Stimulated activated CD4-positive, alpha-beta T cell treated with anti-CD3 and anti-CD28 coated beads, Interleukin-4, amount 100 ng/mL, for 48 hours (primary cell): ENCODE measurements around the gene ODAD3.

Experiments used
- DNase-seq, 2 donors: peaks; one replicate each; pipeline ENCODE4 v3.0.0-alpha.2; 2020; ENCODE audit warnings: low read depth in 2 of 2

The ODAD3 gene

GRCh38 chr19:11375143-11375948, 59.6 kb downstream of the ODAD3 start:
- peak; percentile 62 to 63 for DNase-seq

- peak; percentile 92 to 96 for DNase-seq
Measured at GRCh38 chr19:11374433-11375142, 60.3 kb downstream of the ODAD3 start, which contains the start of gene SWSAP1. Gene SWSAP1 (plus strand): TSS chr19:11374666. CDS start chr19:11374681, 15 bp downstream.

- no peak for DNase-seq
Measured at GRCh38 chr19:11373885-11374432, 61.0 kb downstream of the ODAD3 start.

- no peak for DNase-seq
Measured at GRCh38 chr19:11373166-11373884, 61.6 kb downstream of the ODAD3 start.

DNA sequence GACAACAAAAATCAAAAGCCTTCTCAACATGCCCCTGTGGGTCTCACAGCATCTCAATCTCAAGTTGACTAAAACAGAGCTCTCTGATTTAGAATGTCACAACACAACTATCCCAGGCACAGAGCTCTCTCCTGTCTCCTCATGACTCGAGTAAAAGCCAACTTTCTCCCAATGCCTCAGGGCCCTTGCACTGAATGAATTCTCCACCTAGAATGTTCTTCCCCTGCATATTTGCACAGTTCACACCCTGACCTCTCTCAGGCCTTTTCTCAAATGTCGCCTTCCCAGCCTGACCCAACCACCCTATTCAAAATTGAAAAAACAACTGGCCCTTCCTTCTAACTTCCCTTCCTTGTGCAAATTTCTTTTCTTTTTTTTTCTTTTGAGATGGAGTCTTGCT, 64.2 kb downstream of the ODAD3 start:
- DNase-seq, result no peak
